ENCODE results near the gene PRR5. TPM values are rescaled to one million over a fixed set of nuclear protein-coding genes. Genes with fewer than 3 reads are reported as not detected.
A peak's percentile ranks its signal among the peaks of the same experiment; 100 is the strongest.
"Not testable (repeated sequence)": the region's sequence is repeated elsewhere in the genome, so short reads cannot be mapped to it uniquely, and the experiment has no call there.

The PRR5 gene
- total RNA-seq, 1 donor from 2014 or later = 17.5 TPM

DNA sequence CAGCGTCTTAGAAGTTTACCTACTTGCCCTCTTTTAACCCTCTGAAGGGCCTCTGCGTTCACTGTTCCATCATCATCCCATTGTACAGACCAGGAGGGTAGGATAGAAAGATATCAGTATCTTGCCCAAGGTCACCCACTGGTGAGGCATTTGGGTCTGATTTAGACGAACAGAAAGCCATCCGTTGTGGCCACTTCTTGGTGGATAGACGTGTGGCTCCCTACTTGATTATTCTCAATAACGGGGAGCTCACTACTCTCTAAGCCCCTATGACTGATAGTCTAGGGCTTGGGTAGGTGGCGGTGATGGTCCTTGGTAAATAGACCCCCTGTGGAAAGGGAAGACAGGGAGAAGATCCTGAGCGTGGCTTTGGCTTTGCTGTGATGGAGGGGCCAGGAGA is 28.6 kb upstream of the PRR5 start:
- TF ChIP-seq, protein P1, sequence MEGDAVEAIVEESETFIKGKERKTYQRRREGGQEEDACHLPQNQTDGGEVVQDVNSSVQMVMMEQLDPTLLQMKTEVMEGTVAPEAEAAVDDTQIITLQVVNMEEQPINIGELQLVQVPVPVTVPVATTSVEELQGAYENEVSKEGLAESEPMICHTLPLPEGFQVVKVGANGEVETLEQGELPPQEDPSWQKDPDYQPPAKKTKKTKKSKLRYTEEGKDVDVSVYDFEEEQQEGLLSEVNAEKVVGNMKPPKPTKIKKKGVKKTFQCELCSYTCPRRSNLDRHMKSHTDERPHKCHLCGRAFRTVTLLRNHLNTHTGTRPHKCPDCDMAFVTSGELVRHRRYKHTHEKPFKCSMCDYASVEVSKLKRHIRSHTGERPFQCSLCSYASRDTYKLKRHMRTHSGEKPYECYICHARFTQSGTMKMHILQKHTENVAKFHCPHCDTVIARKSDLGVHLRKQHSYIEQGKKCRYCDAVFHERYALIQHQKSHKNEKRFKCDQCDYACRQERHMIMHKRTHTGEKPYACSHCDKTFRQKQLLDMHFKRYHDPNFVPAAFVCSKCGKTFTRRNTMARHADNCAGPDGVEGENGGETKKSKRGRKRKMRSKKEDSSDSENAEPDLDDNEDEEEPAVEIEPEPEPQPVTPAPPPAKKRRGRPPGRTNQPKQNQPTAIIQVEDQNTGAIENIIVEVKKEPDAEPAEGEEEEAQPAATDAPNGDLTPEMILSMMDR (IDR thresholded peaks at IDR 0.05; ENCODE audit: partially characterized antibody, unreplicated experiment) = no peak
- no peak for DNase-seq
- no peaks in the 10 kb centered on the region for H3K36me3 Mint-ChIP-seq (ENCODE audit: unreplicated experiment)
- no peak overlapping the region for H3K27ac Mint-ChIP-seq (ENCODE audit: unreplicated experiment)
- H3K9me3 Mint-ChIP-seq (ENCODE audit: unreplicated experiment) = peaks cover 8% of the 10 kb centered on the region
- H3K4me1 Mint-ChIP-seq (ENCODE audit: low read depth, unreplicated experiment) = peaks cover 12% of the 10 kb centered on the region
- H3K27me3 Mint-ChIP-seq (ENCODE audit: unreplicated experiment) = peaks cover 9% of the 10 kb centered on the region
- no peak overlapping the region for H3K4me3 Mint-ChIP-seq (ENCODE audit: unreplicated experiment)

DNA sequence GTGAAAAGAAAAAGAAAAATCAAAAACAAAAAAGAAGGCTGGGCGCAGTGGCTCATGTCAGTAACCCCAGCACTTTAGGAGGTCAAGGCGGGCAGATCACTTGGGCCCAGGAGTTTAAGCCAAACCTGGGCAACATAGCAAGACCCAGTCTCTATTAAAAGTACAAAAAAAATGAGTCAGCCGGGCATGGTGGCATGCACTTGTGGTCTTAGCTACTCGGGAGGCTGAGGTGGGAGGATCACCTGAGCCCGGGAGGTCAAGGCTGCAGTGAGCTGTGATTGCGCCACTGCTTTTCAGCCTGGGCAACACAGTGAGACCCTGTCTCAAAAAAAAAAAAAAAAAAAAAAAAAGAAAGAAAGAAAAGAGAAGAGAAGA is 26.0 kb upstream of the PRR5 start:
- H3K4me3 Mint-ChIP-seq (ENCODE audit: unreplicated experiment); H3K9me3 Mint-ChIP-seq (ENCODE audit: unreplicated experiment); H3K27ac Mint-ChIP-seq (ENCODE audit: unreplicated experiment); DNase-seq; H3K36me3 Mint-ChIP-seq (ENCODE audit: unreplicated experiment): not testable (repeated sequence)
- Mint-ChIP-seq H3K4me1 (ENCODE audit: low read depth, unreplicated experiment) (peaks cover 13% of the 10 kb centered on the region), H3K27me3 (ENCODE audit: unreplicated experiment) (peaks cover 11% of the 10 kb centered on the region)

DNA sequence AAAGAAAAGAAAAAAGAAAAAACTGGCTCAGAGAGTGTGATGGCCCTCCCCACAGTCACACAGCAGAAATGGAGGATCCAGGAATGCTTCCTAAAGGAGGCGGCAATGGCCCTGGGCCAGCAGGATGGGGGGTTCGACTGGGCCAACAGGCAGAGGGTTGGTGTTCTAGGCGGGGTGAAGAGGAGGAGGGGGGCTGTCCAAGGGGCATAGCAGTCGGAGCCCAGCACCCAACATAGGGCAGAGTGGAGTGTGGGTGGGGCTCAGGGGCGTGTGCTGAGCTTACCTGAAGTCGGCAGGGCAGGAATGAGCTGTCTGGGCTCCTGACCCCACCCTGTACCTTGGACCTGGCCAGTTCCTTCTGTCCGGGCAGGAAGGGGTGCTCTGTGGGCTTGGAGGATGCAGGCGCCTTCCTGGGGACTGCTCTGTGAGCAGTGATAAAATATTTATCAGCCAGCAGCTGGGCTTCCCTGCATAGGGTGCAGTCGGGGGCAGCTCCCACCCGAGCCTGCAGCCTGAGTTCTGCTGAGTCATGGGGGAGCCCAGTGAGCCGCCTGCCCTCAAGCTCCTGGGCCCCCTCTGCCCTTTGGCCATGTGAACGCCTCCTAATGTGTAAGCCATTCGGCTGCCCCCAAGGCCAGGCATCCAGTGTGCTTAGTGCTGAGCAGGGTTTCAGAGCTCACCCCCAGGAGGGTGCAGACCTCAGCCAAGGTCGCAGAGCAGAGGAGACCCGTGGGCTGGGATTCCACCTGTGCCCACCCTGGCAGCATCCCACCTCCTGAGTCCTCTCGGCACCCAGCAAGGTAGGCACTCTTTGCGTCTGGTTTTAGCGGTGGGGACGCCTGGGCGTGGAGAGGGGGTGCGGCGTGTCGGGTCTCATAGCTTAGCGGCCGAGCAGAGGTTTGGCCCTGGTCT is 25.3 kb upstream of the PRR5 start:
- Mint-ChIP-seq H3K4me3 (ENCODE audit: unreplicated experiment) (no peak overlapping the region), H3K27me3 (ENCODE audit: unreplicated experiment) (peaks cover 11% of the 10 kb centered on the region), H3K27ac (ENCODE audit: unreplicated experiment) (peak overlapping the region; percentile 82), H3K36me3 (ENCODE audit: unreplicated experiment) (no peaks in the 10 kb centered on the region), H3K4me1 (ENCODE audit: low read depth, unreplicated experiment) (peaks cover 12% of the 10 kb centered on the region), H3K9me3 (ENCODE audit: unreplicated experiment) (peaks cover 2% of the 10 kb centered on the region)
- peak; percentile 48 for DNase-seq
- TF ChIP-seq, protein P1 (IDR thresholded peaks at IDR 0.05; ENCODE audit: partially characterized antibody, unreplicated experiment) = no peak

DNA sequence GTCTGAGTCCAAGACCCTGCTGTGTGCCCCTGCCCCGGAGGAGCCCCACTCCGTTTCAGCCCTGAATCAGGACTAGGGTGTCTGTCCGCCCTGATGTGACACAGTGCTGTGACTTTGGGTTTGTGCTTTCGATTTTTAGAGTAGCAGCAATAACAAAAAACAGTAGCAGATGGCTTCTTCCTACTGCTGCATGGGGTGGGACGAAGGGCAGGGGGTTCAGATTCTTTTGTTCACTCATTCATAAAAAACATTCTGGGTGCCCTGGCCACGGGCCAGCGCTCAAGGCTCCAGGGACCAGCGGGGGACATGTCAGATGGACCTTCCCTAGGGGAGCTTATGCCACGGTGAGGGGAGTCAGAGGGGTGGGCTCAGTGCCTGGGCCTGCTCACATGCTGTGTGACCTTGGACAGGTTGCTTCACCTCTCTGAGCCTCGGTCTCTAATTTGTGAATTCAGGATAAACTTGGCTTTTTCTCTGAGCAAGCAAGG is 24.6 kb upstream of the PRR5 start:
- peaks cover 11% of the 10 kb centered on the region for H3K27me3 Mint-ChIP-seq (ENCODE audit: unreplicated experiment)

DNA sequence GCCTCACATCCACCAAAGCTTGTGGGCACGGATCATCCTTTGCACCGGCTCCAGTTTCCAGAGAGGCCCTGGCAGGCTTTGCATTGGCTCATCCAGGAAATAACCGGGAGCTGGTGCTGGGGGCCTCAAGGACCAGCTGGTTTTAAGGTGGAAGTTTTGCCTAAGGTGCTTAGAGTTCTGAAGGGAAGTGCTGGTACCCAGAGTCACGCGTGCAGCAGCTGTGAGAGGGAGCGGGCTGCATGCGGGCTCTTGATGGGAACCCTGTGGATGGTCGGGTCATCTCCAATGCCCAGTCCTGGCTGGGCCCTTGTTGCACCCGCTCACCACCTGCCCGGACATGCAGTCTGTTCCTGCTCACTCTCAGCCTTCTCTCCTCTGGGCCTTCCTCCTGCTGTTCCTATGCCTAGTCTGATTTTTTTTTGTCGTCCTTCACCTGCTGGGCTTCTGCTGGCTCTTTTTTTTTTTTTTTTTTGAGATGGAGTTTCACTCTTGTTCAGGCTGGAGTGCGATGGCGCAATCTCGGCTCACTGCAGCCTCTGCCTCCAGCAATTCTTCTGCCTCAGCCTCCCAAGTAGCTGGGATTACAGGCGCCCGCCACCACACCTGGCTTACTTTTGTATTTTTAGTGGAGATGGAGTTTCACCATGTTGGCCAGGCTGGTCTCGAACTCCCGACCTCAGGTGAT is 24.0 kb upstream of the PRR5 start:
- peaks cover 11% of the 10 kb centered on the region for H3K27me3 Mint-ChIP-seq (ENCODE audit: unreplicated experiment)
- H3K9me3 Mint-ChIP-seq (ENCODE audit: unreplicated experiment) = peaks cover 2% of the 10 kb centered on the region
- H3K27ac Mint-ChIP-seq (ENCODE audit: unreplicated experiment) = peak overlapping the region; percentile 82
- H3K36me3 Mint-ChIP-seq (ENCODE audit: unreplicated experiment) = no peaks in the 10 kb centered on the region
- H3K4me3 Mint-ChIP-seq (ENCODE audit: unreplicated experiment) = peak overlapping the region; percentile 73
- DNase-seq = no peak
- peaks cover 12% of the 10 kb centered on the region for H3K4me1 Mint-ChIP-seq (ENCODE audit: low read depth, unreplicated experiment)
- TF ChIP-seq, protein P1 (IDR thresholded peaks at IDR 0.05; ENCODE audit: partially characterized antibody, unreplicated experiment) = no peak

More for the DNA sequence above, 24.6 kb upstream of the PRR5 start:
- H3K9me3 Mint-ChIP-seq (ENCODE audit: unreplicated experiment) = peaks cover 2% of the 10 kb centered on the region
- TF ChIP-seq, protein P1 (IDR thresholded peaks at IDR 0.05; ENCODE audit: partially characterized antibody, unreplicated experiment) = no peak
- H3K4me1 Mint-ChIP-seq (ENCODE audit: low read depth, unreplicated experiment) = peaks cover 12% of the 10 kb centered on the region
- H3K4me3 Mint-ChIP-seq (ENCODE audit: unreplicated experiment) = peak overlapping the region; percentile 75
- peak overlapping the region; percentile 82 for H3K27ac Mint-ChIP-seq (ENCODE audit: unreplicated experiment)
- DNase-seq = no peak
- no peaks in the 10 kb centered on the region for H3K36me3 Mint-ChIP-seq (ENCODE audit: unreplicated experiment)

Data from glutamatergic neuron (in vitro differentiated cells).